Caco-2 (cell line): ENCODE data around the gene CAMSAP3. TPM values are rescaled to one million over a fixed set of nuclear protein-coding genes. Genes with fewer than 3 reads are reported as not detected.

Experiments
- Bru-seq: library from RNA; stranded (reverse); fragments of 400-500 nt; gene quantifications from one replicate; lab custom pipeline; 2021; lab: Mats Ljungman, UMichigan
- BruChase-seq, 2 experiments: library from RNA; stranded (reverse); fragments of 400-500 nt; gene quantifications; one replicate each; lab custom pipeline; 2021; lab: Mats Ljungman, UMichigan
- BruUV-seq: library from RNA; stranded (reverse); fragments of 400-500 nt; replicated peaks from 2 replicates; lab custom pipeline; 2021; lab: Mats Ljungman, UMichigan
- CTCF ChIA-PET: fragments of 300-600 bp; sonication (Branson Sonifier 250); formaldehyde crosslinking; loops from one replicate; lab custom pipeline; 2022; ENCODE audit warnings: antibody characterized with exemption; lab: Charles Lee
- POLR2A ChIA-PET: fragments of 300-600 bp; sonication (Branson Sonifier 250); formaldehyde crosslinking; loops from one replicate; lab custom pipeline; 2022; ENCODE audit warnings: antibody characterized with exemption; lab: Charles Lee
- DNase-seq, 2 experiments: peaks; one replicate each; pipeline versions ENCODE4 v3.0.0 to v3.0.0-alpha.2; 2020 to 2022
- H3K27me3 ChIP-seq: replicated peaks from 2 replicates; pipeline ENCODE4 v1.6.0; 2011; ENCODE audit warnings: low read length; ENCODE audit not compliant: control insufficient read depth, insufficient read depth
- H3K36me3 ChIP-seq: 2 replicates; pipeline ENCODE4 v1.5.1; 2011; ENCODE audit warnings: low read length; ENCODE audit not compliant: control insufficient read depth, insufficient read depth
- H3K4me1 ChIP-seq: fragments of 250-450 bp; sonication (Bioruptor Pico); 2 replicates; pipeline ENCODE4 v1.5.1; 2020; ENCODE audit warnings: mild to moderate bottlenecking
- H3K4me3 ChIP-seq: 2 replicates; pipeline ENCODE4 v1.5.1; 2011; ENCODE audit warnings: low read depth, mild to moderate bottlenecking, control low read depth, low read length
- H3K9me3 ChIP-seq: fragments of 250-450 bp; sonication (Bioruptor Pico); 2 replicates; pipeline ENCODE4 v1.5.1; 2020; ENCODE audit warnings: mild to moderate bottlenecking, moderate library complexity
- H3K27ac Mint-ChIP-seq: one replicate; pipeline ENCODE4 v1.8.0; 2022; ENCODE audit warnings: mixed read lengths; ENCODE audit not compliant: unreplicated experiment
- H3K27me3 Mint-ChIP-seq: one replicate; pipeline ENCODE4 v1.8.0; 2022; ENCODE audit warnings: mixed read lengths; ENCODE audit not compliant: insufficient read depth, unreplicated experiment
- H3K36me3 Mint-ChIP-seq: one replicate; pipeline ENCODE4 v1.8.0; 2022; ENCODE audit warnings: mild to moderate bottlenecking, mixed read lengths; ENCODE audit not compliant: insufficient read depth, unreplicated experiment
- H3K4me1 Mint-ChIP-seq: one replicate; pipeline ENCODE4 v1.8.0; 2022; ENCODE audit warnings: low read depth, mixed read lengths; ENCODE audit not compliant: unreplicated experiment
- H3K4me3 Mint-ChIP-seq: one replicate; pipeline ENCODE4 v1.8.0; 2022; ENCODE audit warnings: mild to moderate bottlenecking, moderate library complexity, mixed read lengths; ENCODE audit not compliant: unreplicated experiment
- H3K9me3 Mint-ChIP-seq: one replicate; pipeline ENCODE4 v1.8.0; 2022; ENCODE audit warnings: mixed read lengths; ENCODE audit not compliant: unreplicated experiment
- intact Hi-C: fragments of 100-400 bp; cut with micrococcal nuclease; formaldehyde crosslinking; loops from one replicate; pipeline ENCODE4 v1.10.0; 2022; ENCODE audit not compliant: unreplicated experiment
- long read RNA-seq: library from polyadenylated mRNA; stranded (forward); transcript quantifications from one replicate; pipeline ENCODE4 v2.0.0, GENCODE V29; 2022
- total RNA-seq: library from RNA; stranded (reverse); gene quantifications from 2 replicates; pipeline ENCODE4 v1.2.3, GENCODE V29; 2022
- TF ChIP-seq, protein P1 (sequence below), 2 experiments: fragments of 200-600 bp in 1 of 2; IDR thresholded peaks; 1 replicate in 1 of 2; 2 replicates in 1 of 2; pipeline versions ENCODE4 v1.5.1 to v1.8.0; 2011 to 2022; ENCODE audit warnings: antibody characterized with exemption in 1 of 2, control low read depth in 1 of 2, inconsistent platforms in 1 of 2, low read depth in 1 of 2, low read length in 1 of 2, mild to moderate bottlenecking in 1 of 2, moderate library complexity in 1 of 2; ENCODE audit not compliant: insufficient read depth in 1 of 2, severe bottlenecking in 1 of 2, unreplicated experiment in 1 of 2

CAMSAP3 gene, protein sequence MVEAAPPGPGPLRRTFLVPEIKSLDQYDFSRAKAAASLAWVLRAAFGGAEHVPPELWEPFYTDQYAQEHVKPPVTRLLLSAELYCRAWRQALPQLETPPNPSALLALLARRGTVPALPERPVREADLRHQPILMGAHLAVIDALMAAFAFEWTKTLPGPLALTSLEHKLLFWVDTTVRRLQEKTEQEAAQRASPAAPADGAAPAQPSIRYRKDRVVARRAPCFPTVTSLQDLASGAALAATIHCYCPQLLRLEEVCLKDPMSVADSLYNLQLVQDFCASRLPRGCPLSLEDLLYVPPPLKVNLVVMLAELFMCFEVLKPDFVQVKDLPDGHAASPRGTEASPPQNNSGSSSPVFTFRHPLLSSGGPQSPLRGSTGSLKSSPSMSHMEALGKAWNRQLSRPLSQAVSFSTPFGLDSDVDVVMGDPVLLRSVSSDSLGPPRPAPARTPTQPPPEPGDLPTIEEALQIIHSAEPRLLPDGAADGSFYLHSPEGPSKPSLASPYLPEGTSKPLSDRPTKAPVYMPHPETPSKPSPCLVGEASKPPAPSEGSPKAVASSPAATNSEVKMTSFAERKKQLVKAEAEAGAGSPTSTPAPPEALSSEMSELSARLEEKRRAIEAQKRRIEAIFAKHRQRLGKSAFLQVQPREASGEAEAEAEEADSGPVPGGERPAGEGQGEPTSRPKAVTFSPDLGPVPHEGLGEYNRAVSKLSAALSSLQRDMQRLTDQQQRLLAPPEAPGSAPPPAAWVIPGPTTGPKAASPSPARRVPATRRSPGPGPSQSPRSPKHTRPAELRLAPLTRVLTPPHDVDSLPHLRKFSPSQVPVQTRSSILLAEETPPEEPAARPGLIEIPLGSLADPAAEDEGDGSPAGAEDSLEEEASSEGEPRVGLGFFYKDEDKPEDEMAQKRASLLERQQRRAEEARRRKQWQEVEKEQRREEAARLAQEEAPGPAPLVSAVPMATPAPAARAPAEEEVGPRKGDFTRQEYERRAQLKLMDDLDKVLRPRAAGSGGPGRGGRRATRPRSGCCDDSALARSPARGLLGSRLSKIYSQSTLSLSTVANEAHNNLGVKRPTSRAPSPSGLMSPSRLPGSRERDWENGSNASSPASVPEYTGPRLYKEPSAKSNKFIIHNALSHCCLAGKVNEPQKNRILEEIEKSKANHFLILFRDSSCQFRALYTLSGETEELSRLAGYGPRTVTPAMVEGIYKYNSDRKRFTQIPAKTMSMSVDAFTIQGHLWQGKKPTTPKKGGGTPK
- 60.5 and 61.6 TPM in 2 replicates for total RNA-seq
- percentile 64 among the genes with signal in this experiment for Bru-seq, nascent RNA
- BruChase-seq, experiment 1, labeled RNA remaining after a 2-hour chase, result percentile 71 among the genes with signal in this experiment
- percentile 79 among the genes with signal in this experiment for BruChase-seq, experiment 2, labeled RNA remaining after a 6-hour chase
- long read RNA-seq, transcript CAMSAP3-201 (17 exons, 3,889 nt), result major isoform, 29 of 85 reads
- long read RNA-seq, partial matches to known transcripts, result 34 of 85 reads
- long read RNA-seq, other reads (novel, unspliced or antisense), result 22 of 85 reads

DNA sequence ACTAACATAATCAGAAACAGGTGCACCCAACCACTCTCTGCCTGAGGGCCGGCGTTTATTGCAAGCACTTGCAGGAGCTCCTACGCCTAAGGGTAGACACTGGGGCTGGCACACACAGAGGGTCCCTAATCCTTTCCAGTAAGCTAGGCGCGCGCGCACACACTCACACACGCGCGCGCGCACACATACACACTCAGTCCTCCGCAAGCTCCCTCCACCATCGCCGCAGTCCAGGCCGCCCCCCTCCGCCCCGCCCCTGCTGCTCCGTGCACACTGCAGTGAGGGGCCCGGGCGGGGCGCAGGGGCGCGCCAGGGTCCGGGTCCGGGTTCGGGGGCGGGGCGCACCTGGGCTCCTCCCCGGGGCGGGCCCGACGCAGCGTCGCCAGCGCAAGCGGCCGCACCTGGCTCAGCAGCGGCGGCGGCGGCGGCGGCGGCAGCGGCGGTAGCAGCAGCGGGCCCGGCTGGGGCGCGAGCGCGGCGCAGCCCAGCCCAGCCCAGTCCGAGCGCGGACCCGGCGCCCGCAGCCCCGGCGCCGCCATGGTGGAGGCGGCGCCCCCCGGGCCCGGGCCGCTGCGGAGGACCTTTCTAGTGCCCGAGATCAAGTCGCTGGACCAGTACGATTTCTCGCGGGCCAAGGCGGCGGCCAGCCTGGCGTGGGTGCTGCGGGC, at the start of gene CAMSAP3:
Gene CAMSAP3 (plus strand): TSS at position 398 of the 668 bp plus-strand sequence. CDS start 140 bp downstream, at position 538.
- DNase-seq, result peak; percentile 85 to 90
- POLR2A ChIA-PET, result interaction anchor here (0.6 to 0.7 kb wide), 2 partner anchors 10 to 40 kb away, joined by 3 to 4 read pairs; no protein-coding TSS in a partner anchor
- peaks cover 12% of the 10 kb centered on the region for H3K4me1 ChIP-seq
- H3K27me3 Mint-ChIP-seq, result no peaks in the 10 kb centered on the region
- H3K9me3 Mint-ChIP-seq, result no peaks in the 10 kb centered on the region
- peaks cover 25% of the 10 kb centered on the region for H3K36me3 Mint-ChIP-seq
- no peaks in the 10 kb centered on the region for H3K27me3 ChIP-seq
- TF ChIP-seq, protein P1, sequence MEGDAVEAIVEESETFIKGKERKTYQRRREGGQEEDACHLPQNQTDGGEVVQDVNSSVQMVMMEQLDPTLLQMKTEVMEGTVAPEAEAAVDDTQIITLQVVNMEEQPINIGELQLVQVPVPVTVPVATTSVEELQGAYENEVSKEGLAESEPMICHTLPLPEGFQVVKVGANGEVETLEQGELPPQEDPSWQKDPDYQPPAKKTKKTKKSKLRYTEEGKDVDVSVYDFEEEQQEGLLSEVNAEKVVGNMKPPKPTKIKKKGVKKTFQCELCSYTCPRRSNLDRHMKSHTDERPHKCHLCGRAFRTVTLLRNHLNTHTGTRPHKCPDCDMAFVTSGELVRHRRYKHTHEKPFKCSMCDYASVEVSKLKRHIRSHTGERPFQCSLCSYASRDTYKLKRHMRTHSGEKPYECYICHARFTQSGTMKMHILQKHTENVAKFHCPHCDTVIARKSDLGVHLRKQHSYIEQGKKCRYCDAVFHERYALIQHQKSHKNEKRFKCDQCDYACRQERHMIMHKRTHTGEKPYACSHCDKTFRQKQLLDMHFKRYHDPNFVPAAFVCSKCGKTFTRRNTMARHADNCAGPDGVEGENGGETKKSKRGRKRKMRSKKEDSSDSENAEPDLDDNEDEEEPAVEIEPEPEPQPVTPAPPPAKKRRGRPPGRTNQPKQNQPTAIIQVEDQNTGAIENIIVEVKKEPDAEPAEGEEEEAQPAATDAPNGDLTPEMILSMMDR (IDR thresholded peaks at IDR 0.05; ENCODE audit: insufficient read depth in 1 of 2, low read depth in 1 of 2, low read length in 1 of 2, severe bottlenecking in 1 of 2, unreplicated experiment in 1 of 2), result no peak
- no TSS peak for BruUV-seq
- intact Hi-C loops, result no loop called here
- H3K27ac Mint-ChIP-seq, result peak within 1 kb of the TSS; percentile 57
- peak within 1 kb of the TSS; percentile 77 for H3K4me3 Mint-ChIP-seq
- peak within 1 kb of the TSS; percentile 75 for H3K4me3 ChIP-seq
- H3K9me3 ChIP-seq, result no peaks in the 10 kb centered on the region
- peaks cover 13% of the 10 kb centered on the region for H3K4me1 Mint-ChIP-seq
- CTCF ChIA-PET, result interaction anchor here (1.3 to 2.6 kb wide), 2 partner anchors 27 to 85 kb away, joined by 4 to 35 read pairs; partner anchors contain the start of gene TRAPPC5
- H3K36me3 ChIP-seq, result no peaks in the 10 kb centered on the region; the same call in 1 of the 2 replicates

DNA sequence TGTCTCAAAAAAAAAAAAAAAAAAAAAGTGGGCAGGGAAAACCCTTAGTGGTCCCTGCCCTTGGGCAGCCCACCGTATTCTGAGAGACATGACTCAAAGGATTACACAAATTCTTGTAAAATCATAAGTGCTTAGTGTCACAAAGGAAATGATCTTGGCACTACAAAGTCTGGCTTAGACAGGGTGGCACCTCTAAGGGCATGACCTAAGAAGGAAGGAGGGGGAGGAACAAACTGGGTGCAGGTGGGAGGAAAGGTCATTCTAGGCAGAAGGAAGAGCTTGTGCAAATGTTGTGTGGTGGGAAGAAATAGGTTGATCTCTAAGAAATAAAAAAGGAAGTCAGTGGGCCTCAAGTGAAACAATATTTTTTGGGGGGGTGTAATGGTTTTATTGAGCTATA, 49.8 kb upstream of the CAMSAP3 start:
- no peak for DNase-seq
- Histone ChIP-seq H3K27me3 (no peaks in the 10 kb centered on the region), H3K4me3 (no peak overlapping the region), H3K36me3 (no peaks in the 10 kb centered on the region), H3K4me1 (no peaks in the 10 kb centered on the region), H3K9me3 (no peaks in the 10 kb centered on the region)
- H3K27ac Mint-ChIP-seq, result no peak overlapping the region
- H3K9me3 Mint-ChIP-seq, result no peaks in the 10 kb centered on the region
- no peak overlapping the region for H3K4me3 Mint-ChIP-seq
- no peaks in the 10 kb centered on the region for H3K4me1 Mint-ChIP-seq
- H3K36me3 Mint-ChIP-seq, result peaks cover 4% of the 10 kb centered on the region
- CTCF ChIA-PET, result no interaction called here
- TF ChIP-seq, protein P1 (IDR thresholded peaks at IDR 0.05; ENCODE audit: insufficient read depth in 1 of 2, low read depth in 1 of 2, low read length in 1 of 2, severe bottlenecking in 1 of 2, unreplicated experiment in 1 of 2), result no peak
- no peaks in the 10 kb centered on the region for H3K27me3 Mint-ChIP-seq
- BruUV-seq, result no TSS peak
- POLR2A ChIA-PET, result no interaction called here
- intact Hi-C loops, result no loop called here
